Mucosa of rectum (tissue), 2 donors: ENCODE measurements around the gene BLCAP.
"Not testable (repeated sequence)": the region's sequence is repeated elsewhere in the genome, so short reads cannot be mapped to it uniquely, and the experiment has no call there.

Experiments
- H3K27ac ChIP-seq, 2 donors: one replicate each; pipeline ENCODE4 v1.7.0; 2013; ENCODE audit warnings: inconsistent platforms in 2 of 2, low read depth in 2 of 2, low read length in 2 of 2
- H3K27me3 ChIP-seq, 2 donors: one replicate each; pipeline ENCODE4 v1.7.0; 2013; ENCODE audit warnings: low read length in 2 of 2; ENCODE audit not compliant: control insufficient read depth in 2 of 2, insufficient read depth in 2 of 2
- H3K36me3 ChIP-seq, 2 donors: one replicate each; pipeline ENCODE4 v1.7.0; 2013; ENCODE audit warnings: low read length in 2 of 2; ENCODE audit not compliant: control insufficient read depth in 2 of 2, insufficient read depth in 2 of 2
- H3K4me1 ChIP-seq, 2 donors: one replicate each; pipeline ENCODE4 v1.7.0; 2013; ENCODE audit warnings: low read length in 2 of 2, mild to moderate bottlenecking in 1 of 2; ENCODE audit not compliant: control insufficient read depth in 2 of 2, insufficient read depth in 2 of 2
- H3K4me3 ChIP-seq, 2 donors: one replicate each; pipeline ENCODE4 v1.7.0; 2013; ENCODE audit warnings: low read length in 2 of 2
- H3K9ac ChIP-seq, 2 donors: one replicate each; pipeline ENCODE4 v1.7.0; 2013; ENCODE audit warnings: low read length in 2 of 2, low read depth in 1 of 2, mild to moderate bottlenecking in 1 of 2
- H3K9me3 ChIP-seq, 2 donors: one replicate each; pipeline ENCODE4 v1.7.0; 2013; ENCODE audit warnings: low read length in 2 of 2; ENCODE audit not compliant: control insufficient read depth in 2 of 2
- donor health status: healthy.
- donor health status: Normal muscosa, but diverticular disease.

The BLCAP gene

DNA sequence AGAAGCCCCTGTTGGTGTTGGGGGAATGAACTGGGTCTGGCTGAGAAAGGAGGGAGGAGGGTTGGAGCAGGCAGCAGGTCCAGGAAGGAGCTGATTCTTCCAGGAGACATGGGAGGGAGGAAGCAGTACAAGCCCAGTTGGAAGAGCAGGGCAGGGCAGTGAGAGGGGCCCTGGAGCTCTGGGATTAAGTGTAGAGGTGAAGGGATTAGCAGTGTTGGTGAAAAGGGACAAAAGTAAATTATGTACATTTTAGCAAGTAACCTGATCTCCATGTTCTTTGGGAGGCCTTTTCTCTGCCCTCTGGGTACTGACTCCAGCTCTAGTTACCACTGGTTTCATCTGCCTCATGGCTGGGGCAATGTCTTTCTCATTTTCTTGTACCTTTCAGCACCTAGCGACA lies 41.5 kb downstream of the BLCAP start:
- not testable (repeated sequence) for H3K4me3 ChIP-seq, H3K9ac ChIP-seq, H3K27me3 ChIP-seq

GRCh38 chr20:37484331-37484730 lies 43.3 kb downstream of the BLCAP start:
- Histone ChIP-seq H3K9ac (no peak overlapping the region), H3K27me3 (peaks cover 0 to 2% of the 10 kb centered on the region in 2 donors), H3K27ac (no peak overlapping the region), H3K36me3 (no peaks in the 10 kb centered on the region), H3K4me3 (no peak overlapping the region), H3K9me3 (no peaks in the 10 kb centered on the region), H3K4me1 (no peaks in the 10 kb centered on the region)

More for the DNA sequence above, 41.5 kb downstream of the BLCAP start:
- H3K27ac ChIP-seq, H3K4me1 ChIP-seq, H3K36me3 ChIP-seq, H3K9me3 ChIP-seq: not testable (repeated sequence)

DNA sequence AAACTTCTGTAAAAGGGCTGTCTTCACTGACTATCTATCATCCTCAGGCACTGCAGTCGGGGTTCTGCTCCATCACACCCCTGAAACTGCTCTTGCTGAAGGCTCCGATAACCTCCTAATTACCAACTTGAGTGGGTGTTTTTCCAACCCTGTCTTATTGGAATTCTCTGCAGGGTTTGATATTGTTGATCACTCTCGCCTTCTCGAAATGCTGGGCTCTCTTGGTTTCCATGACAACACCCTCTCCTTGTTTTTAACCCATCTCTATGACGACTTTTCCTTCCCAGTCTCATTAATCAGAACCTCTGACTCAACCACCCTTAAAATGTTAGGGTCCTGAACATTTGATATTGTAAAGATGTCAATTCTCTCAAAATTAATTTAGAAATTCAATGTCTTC lies 46.1 kb downstream of the BLCAP start:
- Histone ChIP-seq H3K36me3 (no peaks in the 10 kb centered on the region), H3K4me1 (no peaks in the 10 kb centered on the region), H3K9ac (no peak overlapping the region), H3K4me3 (no peak overlapping the region), H3K27ac (no peak overlapping the region), H3K27me3 (peaks cover 0 to 5% of the 10 kb centered on the region in 2 donors), H3K9me3 (no peaks in the 10 kb centered on the region)

- peaks cover 0 to 5% of the 10 kb centered on the region in 2 donors for H3K27me3 ChIP-seq
- no peak overlapping the region for H3K27ac ChIP-seq
- no peaks in the 10 kb centered on the region for H3K36me3 ChIP-seq
- no peak overlapping the region for H3K9ac ChIP-seq
- no peaks in the 10 kb centered on the region for H3K9me3 ChIP-seq
- H3K4me1 ChIP-seq = no peaks in the 10 kb centered on the region
- no peak overlapping the region for H3K4me3 ChIP-seq
Measured at GRCh38 chr20:37480919-37481318, 46.8 kb downstream of the BLCAP start.

DNA sequence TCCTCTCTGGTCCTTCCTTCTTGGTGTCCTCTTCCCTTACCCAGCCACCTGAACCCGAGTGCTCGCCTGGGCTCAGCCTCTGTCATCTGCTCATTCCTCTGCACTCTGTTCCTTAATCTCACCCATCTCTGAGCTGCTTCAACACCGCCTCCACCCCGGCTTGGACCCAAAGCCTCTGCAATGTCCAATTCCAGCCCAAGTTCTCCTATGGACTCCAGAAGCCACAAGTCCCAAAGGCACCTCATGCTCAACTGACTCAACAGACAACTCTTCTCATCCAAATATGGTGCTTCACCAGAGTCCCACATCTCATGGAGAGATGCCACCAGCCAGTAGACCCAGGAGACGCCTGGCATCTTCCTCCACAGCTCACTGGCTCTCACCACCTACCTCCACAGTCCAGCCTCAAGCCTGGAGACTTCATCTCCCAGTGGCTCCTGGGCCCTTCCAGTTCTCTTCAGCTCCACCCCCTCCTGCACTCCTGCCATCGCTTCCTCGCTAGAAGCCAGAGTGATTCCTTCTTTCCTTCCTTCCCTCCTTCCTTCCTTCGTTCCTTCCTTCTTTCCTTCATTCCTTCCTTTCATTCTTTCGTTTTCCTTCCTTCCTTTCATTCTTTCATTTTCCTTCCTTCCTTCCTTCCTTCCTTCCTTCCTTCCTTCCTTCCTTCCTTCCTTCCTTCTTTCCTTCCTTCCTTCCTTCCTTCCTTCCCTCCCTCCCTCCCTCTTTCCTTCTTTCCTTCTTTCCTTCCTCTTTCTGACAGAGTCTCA lies 47.6 kb downstream of the BLCAP start:
- no peaks in the 10 kb centered on the region for H3K36me3 ChIP-seq
- H3K4me3 ChIP-seq = no peak overlapping the region
- no peaks in the 10 kb centered on the region for H3K4me1 ChIP-seq
- H3K27me3 ChIP-seq = peaks cover 5% of the 10 kb centered on the region in 2 donors
- no peak overlapping the region for H3K27ac ChIP-seq
- H3K9me3 ChIP-seq = no peaks in the 10 kb centered on the region
- H3K9ac ChIP-seq = no peak overlapping the region

DNA sequence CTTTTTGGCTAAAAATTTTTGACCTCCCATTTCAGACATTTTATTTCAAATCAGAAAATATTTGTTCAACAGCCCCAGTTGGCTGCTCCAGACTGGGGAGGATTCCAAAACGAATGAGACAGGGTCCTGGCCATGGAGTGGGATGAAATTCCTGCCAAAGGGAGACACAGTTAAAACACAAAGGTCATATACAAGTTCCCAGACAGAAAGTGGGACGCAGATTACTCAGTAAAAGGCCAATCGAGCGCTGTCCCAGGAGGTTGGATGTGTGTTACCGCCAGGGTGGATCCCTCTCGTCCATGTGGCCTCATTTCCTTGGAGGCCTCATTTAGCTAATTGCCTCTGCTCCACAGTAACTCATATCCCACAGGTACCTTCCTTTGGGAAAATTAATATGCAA lies 48.4 kb downstream of the BLCAP start:
- Histone ChIP-seq H3K36me3 (no peaks in the 10 kb centered on the region), H3K4me1 (no peaks in the 10 kb centered on the region), H3K27ac (no peak overlapping the region), H3K4me3 (no peak overlapping the region), H3K9ac (no peak overlapping the region), H3K9me3 (no peaks in the 10 kb centered on the region), H3K27me3 (peaks cover 5% of the 10 kb centered on the region in 2 donors)

- Histone ChIP-seq H3K9ac (no peak overlapping the region), H3K4me3 (no peak overlapping the region), H3K36me3 (no peaks in the 10 kb centered on the region), H3K27me3 (peaks cover 5% of the 10 kb centered on the region in 2 donors), H3K4me1 (no peaks in the 10 kb centered on the region), H3K9me3 (no peaks in the 10 kb centered on the region), H3K27ac (no peak overlapping the region)
Measured at GRCh38 chr20:37477041-37477440, 50.6 kb downstream of the BLCAP start.

DNA sequence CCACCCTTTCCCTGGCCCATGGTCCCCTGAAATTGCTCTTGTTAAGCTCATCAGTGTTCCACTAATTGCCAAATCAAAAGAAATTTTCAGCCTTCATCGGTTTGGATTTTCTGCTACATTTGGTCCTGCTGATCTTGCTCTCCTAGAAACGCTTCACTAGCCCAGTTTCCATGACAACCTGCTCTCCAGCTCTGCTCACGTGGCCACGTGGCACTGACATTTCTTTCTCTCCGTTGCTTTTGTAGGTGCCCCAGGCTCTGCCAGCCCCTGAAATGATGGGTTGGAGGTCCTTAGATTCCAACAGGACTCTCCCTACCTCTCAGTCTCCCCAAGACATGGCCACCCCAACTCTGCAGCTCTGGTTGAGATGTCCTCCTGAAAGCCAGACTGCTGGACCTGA lies 52.4 kb downstream of the BLCAP start:
- Histone ChIP-seq H3K9me3 (no peaks in the 10 kb centered on the region), H3K9ac (no peak overlapping the region), H3K36me3 (no peaks in the 10 kb centered on the region), H3K4me1 (no peaks in the 10 kb centered on the region), H3K27ac (no peak overlapping the region), H3K4me3 (no peak overlapping the region), H3K27me3 (peaks cover 5% of the 10 kb centered on the region in 2 donors)

DNA sequence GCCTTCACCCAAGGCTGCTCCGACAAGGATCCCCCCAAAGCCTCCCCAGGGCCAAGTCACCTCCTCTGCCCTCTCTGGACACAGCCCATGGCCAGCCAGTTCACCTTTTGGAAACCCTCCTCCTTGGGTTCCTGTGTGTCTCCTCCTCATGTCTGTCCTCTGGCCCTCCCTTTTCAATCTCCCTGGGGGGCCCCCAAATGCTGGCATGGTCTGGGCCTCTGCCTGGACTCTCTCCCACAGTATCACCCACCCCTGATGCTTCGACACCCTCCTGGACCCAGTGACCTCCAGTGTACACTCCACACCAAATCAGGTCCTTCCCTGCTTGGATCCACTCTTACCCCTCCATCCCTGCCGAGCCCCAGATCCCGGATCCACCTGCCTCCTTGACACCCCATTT lies 53.3 kb downstream of the BLCAP start:
- Histone ChIP-seq H3K27ac (no peak overlapping the region), H3K36me3 (no peaks in the 10 kb centered on the region), H3K9me3 (no peaks in the 10 kb centered on the region), H3K4me1 (no peaks in the 10 kb centered on the region), H3K27me3 (peaks cover 3 to 5% of the 10 kb centered on the region in 2 donors), H3K9ac (no peak overlapping the region), H3K4me3 (no peak overlapping the region)

DNA sequence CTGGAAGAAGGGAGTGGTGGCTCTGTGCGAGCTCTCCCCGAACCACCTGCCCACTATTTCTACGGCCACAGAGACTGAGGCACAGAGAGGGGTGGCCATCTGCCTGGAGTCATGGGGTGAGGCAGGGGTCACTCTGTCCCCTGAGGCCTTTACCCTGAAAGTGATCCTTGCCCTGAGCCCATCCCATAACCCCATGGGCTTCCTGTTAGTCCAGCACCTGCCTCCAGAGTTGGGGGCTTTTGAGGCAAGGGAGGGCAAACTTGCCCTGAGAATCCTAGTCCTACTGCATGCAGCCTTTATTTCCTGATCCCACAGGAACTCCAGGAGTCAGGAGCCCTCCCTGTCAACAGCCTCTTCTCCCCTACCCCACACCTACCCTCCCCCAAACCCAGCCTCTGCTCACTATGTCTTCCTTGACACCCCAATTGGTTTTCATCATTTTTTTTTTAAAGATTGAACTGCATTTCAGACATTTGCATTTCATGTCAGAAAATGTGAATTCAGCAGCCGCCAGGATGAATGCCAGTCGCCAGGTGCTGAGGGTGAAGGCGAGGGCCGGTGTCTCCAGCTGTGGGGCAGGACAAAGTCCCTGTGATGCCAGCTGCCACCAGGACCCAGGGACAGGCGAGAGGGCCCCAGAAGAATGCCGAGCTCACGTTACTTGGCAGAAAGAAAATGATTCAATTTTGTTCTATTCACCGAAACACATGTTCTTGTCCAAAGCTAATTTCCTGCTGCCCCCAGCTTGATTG lies 54.3 kb downstream of the BLCAP start:
- H3K4me1 ChIP-seq = no peaks in the 10 kb centered on the region
- no peak overlapping the region for H3K9ac ChIP-seq
- no peak overlapping the region for H3K4me3 ChIP-seq
- H3K27me3 ChIP-seq = peaks cover 2 to 5% of the 10 kb centered on the region in 2 donors
- no peaks in the 10 kb centered on the region for H3K9me3 ChIP-seq
- H3K27ac ChIP-seq = no peak overlapping the region
- H3K36me3 ChIP-seq = no peaks in the 10 kb centered on the region
